GM23338 (cell line): Measurements from ENCODE around the gene SRGAP3. TPM values are rescaled to one million over a fixed set of nuclear protein-coding genes. Genes with fewer than 3 reads are reported as not detected.

Experiments
- ATAC-seq: fragments of 200-7000 bp; cut with Tn5 transposase; 3 replicates; pipeline ENCODE4 v1.9.1; 2020
- DNase-seq: peaks from one replicate; pipeline ENCODE4 v3.0.0-alpha.2; 2015; ENCODE audit warnings: low spot score
- H2AFZ ChIP-seq: fragments of 200-600 bp; sonication (generic); 2 replicates; pipeline ENCODE4 v1.8.0; 2016; ENCODE audit warnings: antibody characterized with exemption, mild to moderate bottlenecking, moderate library complexity
- H3F3A ChIP-seq: fragments of 200-600 bp; sonication (generic); replicated peaks from 2 replicates; pipeline ENCODE4 v1.8.0; 2017; ENCODE audit warnings: antibody characterized with exemption, mixed run types, low read depth
- H3K27ac ChIP-seq: fragments of 200-600 bp; sonication (generic); 2 replicates; pipeline ENCODE4 v1.6.1; 2016; ENCODE audit warnings: low read depth
- H3K27me3 ChIP-seq: fragments of 200-600 bp; sonication (generic); 2 replicates; pipeline ENCODE4 v1.8.0; 2016; ENCODE audit warnings: mild to moderate bottlenecking, mixed run types, moderate library complexity; ENCODE audit not compliant: insufficient read depth
- H3K36me3 ChIP-seq: fragments of 200-600 bp; sonication (generic); 2 replicates; pipeline ENCODE4 v1.8.0; 2016; ENCODE audit warnings: mild to moderate bottlenecking; ENCODE audit not compliant: insufficient read depth
- H3K4me1 ChIP-seq: fragments of 200-600 bp; sonication (generic); 2 replicates; pipeline ENCODE4 v1.8.0; 2016; ENCODE audit warnings: mild to moderate bottlenecking, moderate library complexity; ENCODE audit not compliant: insufficient read depth
- H3K4me2 ChIP-seq: fragments of 200-600 bp; sonication (generic); 2 replicates; pipeline ENCODE4 v1.7.1; 2017; ENCODE audit warnings: mixed run types
- H3K4me3 ChIP-seq: fragments of 200-600 bp; sonication (generic); 2 replicates; pipeline ENCODE4 v1.6.1; 2016; ENCODE audit warnings: mixed run types
- H3K79me2 ChIP-seq: fragments of 200-600 bp; sonication (generic); replicated peaks from 2 replicates; pipeline ENCODE4 v1.8.0; 2017; ENCODE audit warnings: mild to moderate bottlenecking; ENCODE audit not compliant: insufficient read depth
- H3K9me2 ChIP-seq: fragments of 200-600 bp; sonication (generic); 2 replicates; pipeline ENCODE4 v1.8.0; 2017; ENCODE audit not compliant: insufficient read depth
- H4K20me1 ChIP-seq: fragments of 200-600 bp; sonication (generic); replicated peaks from 2 replicates; pipeline ENCODE4 v1.8.0; 2017; ENCODE audit warnings: mild to moderate bottlenecking; ENCODE audit not compliant: insufficient read depth
- H3K27ac Mint-ChIP-seq: 2 replicates; pipeline ENCODE4 v1.8.0; 2020; ENCODE audit warnings: inconsistent platforms, mild to moderate bottlenecking, moderate library complexity, mixed read lengths
- H3K27me3 Mint-ChIP-seq: 3 replicates; pipeline ENCODE4 v1.8.0; 2022; ENCODE audit warnings: low read depth, mild to moderate bottlenecking, moderate library complexity, mixed read lengths, inconsistent platforms; ENCODE audit not compliant: insufficient read depth, poor library complexity
- H3K36me3 Mint-ChIP-seq: 3 replicates; pipeline ENCODE4 v1.8.0; 2021; ENCODE audit warnings: low read depth, mild to moderate bottlenecking, inconsistent platforms, moderate library complexity, mixed read lengths
- H3K4me1 Mint-ChIP-seq: 3 replicates; pipeline ENCODE4 v1.8.0; 2020; ENCODE audit warnings: mild to moderate bottlenecking, inconsistent platforms, mixed read lengths
- H3K4me3 Mint-ChIP-seq: 3 replicates; pipeline ENCODE4 v1.8.0; 2021; ENCODE audit warnings: moderate library complexity, mild to moderate bottlenecking, inconsistent platforms, mixed read lengths
- H3K9me3 Mint-ChIP-seq: 3 replicates; pipeline ENCODE4 v1.8.0; 2020; ENCODE audit warnings: moderate library complexity, mild to moderate bottlenecking, inconsistent platforms, mixed read lengths
- CREB1 ChIP-seq: fragments of 250-450 bp; sonication (Bioruptor Pico); IDR thresholded peaks from 2 replicates; pipeline ENCODE4 v1.5.0; 2020; ENCODE audit warnings: low read depth, mild to moderate bottlenecking, moderate library complexity
- JUNB ChIP-seq: IDR thresholded peaks from one replicate; pipeline ENCODE4 v1.6.1; 2016; ENCODE audit warnings: antibody characterized with exemption; ENCODE audit not compliant: unreplicated experiment
- NANOG ChIP-seq: IDR thresholded peaks from 2 replicates; pipeline ENCODE4 v1.6.1; 2016; ENCODE audit warnings: antibody characterized with exemption, borderline replicate concordance
- STAT1 ChIP-seq: IDR thresholded peaks from one replicate; pipeline ENCODE4 v1.6.1; 2016; ENCODE audit warnings: antibody characterized with exemption; ENCODE audit not compliant: unreplicated experiment
- polyA plus RNA-seq: library from polyadenylated mRNA; unstranded; fragments of >200 nt; fragmentation: Nextera tagmentation; extraction: Ambion mirVana; gene quantifications from 2 replicates; pipeline ENCODE4 v1.2.1, GENCODE V29; 2016
- total RNA-seq: library from RNA; depleted of rRNA; stranded (reverse); fragments of >200 nt; shearing (Covaris generic); gene quantifications from 2 replicates; pipeline ENCODE4 v1.2.3, GENCODE V29; 2014
- TF ChIP-seq, protein P1 (sequence below): fragments of 250-450 bp; sonication (Bioruptor Pico); IDR thresholded peaks from 2 replicates; pipeline ENCODE4 v1.5.0; 2020; ENCODE audit warnings: mild to moderate bottlenecking, moderate library complexity
- TF ChIP-seq, protein P2 (sequence below), 2 experiments: fragments of 200-600 bp in 1 of 2; sonication (generic) in 1 of 2; conservative IDR thresholded peaks; 2 replicates each; pipeline versions ENCODE4 v1.5.1 to v1.6.1; 2016 to 2017; ENCODE audit warnings: antibody characterized with exemption in 2 of 2, low read depth in 2 of 2, mild to moderate bottlenecking in 2 of 2, moderate library complexity in 1 of 2

Gene SRGAP3
- total and polyA plus RNA-seq, 2 experiments from 2014 or later = 6.4 to 9.4 TPM

DNA sequence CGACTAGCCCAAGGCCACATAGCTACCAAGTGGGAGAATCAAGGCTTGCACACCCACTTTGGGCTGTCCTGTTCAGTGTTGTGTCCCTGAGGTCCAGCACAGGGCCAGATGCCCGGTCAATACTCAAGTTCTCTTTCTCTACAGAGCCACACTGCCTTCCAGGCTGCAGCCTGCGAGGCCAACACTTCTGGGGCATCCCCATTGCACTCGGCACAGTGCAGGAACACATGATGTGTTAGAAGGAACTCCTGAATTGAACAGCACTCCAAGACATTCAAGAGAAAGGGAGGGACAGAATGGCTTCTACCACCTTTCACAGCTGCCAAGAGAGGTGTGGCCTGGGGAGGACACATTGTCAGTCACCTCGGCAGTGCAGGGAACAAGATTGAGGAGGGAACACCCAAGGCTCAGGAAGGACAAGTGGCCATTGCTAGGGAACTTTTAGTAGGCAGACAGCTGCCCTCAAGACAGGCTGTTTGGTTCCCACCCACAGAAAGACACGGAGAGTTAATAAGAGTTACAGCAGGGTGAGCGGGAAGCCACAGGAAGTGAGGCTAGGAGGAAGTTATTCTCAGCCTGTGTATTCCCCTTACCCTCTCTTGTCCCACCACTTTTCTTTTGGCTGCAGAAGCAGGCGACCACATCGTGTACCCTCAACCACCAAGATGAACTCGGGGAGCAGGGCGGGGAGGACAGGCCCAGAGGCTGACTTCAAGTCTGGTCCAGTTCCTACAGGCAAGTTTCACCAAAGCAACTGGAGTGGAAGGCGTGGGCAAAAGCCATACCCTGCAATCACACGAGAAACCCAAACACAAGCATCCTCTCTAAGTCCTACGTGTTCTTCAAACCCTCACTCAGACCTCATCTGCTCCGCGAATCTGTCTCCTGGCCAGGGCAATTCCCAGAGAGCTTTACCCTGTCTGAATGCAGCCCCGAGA lies 69.4 kb downstream of the SRGAP3 start:
- Mint-ChIP-seq H3K27me3 (peaks cover 9% of the 10 kb centered on the region), H3K4me3 (no peak overlapping the region), H3K27ac (no peak overlapping the region), H3K9me3 (no peaks in the 10 kb centered on the region; the same call in 2 of the 3 replicates), H3K4me1 (peaks cover 26% of the 10 kb centered on the region), H3K36me3 (no peaks in the 10 kb centered on the region)
- Histone ChIP-seq H3K4me1 (peaks cover 16% of the 10 kb centered on the region), H3K27me3 (no peaks in the 10 kb centered on the region), H3K36me3 (no peaks in the 10 kb centered on the region; the same call in 1 of the 2 replicates), H3K9me2 (no peaks in the 10 kb centered on the region), H3K79me2 (no peaks in the 10 kb centered on the region), H4K20me1 (no peaks in the 10 kb centered on the region), H3K4me2 (no peak overlapping the region), H3K27ac (no peak overlapping the region), H3K4me3 (no peak overlapping the region), H2AFZ (no peak overlapping the region), H3F3A (no peaks in the 10 kb centered on the region)
- DNase-seq (no peak), ATAC-seq (no peak)
- TF ChIP-seq NANOG = no peak
- TF ChIP-seq, protein P1, sequence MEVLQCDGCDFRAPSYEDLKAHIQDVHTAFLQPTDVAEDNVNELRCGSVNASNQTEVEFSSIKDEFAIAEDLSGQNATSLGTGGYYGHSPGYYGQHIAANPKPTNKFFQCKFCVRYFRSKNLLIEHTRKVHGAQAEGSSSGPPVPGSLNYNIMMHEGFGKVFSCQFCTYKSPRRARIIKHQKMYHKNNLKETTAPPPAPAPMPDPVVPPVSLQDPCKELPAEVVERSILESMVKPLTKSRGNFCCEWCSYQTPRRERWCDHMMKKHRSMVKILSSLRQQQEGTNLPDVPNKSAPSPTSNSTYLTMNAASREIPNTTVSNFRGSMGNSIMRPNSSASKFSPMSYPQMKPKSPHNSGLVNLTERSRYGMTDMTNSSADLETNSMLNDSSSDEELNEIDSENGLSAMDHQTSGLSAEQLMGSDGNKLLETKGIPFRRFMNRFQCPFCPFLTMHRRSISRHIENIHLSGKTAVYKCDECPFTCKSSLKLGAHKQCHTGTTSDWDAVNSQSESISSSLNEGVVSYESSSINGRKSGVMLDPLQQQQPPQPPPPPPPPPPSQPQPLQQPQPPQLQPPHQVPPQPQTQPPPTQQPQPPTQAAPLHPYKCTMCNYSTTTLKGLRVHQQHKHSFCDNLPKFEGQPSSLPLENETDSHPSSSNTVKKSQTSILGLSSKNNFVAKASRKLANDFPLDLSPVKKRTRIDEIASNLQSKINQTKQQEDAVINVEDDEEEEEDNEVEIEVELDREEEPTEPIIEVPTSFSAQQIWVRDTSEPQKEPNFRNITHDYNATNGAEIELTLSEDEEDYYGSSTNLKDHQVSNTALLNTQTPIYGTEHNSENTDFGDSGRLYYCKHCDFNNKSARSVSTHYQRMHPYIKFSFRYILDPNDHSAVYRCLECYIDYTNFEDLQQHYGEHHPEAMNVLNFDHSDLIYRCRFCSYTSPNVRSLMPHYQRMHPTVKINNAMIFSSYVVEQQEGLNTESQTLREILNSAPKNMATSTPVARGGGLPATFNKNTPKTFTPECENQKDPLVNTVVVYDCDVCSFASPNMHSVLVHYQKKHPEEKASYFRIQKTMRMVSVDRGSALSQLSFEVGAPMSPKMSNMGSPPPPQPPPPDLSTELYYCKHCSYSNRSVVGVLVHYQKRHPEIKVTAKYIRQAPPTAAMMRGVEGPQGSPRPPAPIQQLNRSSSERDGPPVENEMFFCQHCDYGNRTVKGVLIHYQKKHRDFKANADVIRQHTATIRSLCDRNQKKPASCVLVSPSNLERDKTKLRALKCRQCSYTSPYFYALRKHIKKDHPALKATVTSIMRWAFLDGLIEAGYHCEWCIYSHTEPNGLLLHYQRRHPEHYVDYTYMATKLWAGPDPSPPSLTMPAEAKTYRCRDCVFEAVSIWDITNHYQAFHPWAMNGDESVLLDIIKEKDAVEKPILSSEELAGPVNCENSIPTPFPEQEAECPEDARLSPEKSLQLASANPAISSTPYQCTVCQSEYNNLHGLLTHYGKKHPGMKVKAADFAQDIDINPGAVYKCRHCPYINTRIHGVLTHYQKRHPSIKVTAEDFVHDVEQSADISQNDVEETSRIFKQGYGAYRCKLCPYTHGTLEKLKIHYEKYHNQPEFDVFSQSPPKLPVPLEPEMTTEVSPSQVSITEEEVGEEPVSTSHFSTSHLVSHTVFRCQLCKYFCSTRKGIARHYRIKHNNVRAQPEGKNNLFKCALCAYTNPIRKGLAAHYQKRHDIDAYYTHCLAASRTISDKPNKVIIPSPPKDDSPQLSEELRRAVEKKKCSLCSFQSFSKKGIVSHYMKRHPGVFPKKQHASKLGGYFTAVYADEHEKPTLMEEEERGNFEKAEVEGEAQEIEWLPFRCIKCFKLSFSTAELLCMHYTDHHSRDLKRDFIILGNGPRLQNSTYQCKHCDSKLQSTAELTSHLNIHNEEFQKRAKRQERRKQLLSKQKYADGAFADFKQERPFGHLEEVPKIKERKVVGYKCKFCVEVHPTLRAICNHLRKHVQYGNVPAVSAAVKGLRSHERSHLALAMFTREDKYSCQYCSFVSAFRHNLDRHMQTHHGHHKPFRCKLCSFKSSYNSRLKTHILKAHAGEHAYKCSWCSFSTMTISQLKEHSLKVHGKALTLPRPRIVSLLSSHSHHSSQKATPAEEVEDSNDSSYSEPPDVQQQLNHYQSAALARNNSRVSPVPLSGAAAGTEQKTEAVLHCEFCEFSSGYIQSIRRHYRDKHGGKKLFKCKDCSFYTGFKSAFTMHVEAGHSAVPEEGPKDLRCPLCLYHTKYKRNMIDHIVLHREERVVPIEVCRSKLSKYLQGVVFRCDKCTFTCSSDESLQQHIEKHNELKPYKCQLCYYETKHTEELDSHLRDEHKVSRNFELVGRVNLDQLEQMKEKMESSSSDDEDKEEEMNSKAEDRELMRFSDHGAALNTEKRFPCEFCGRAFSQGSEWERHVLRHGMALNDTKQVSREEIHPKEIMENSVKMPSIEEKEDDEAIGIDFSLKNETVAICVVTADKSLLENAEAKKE (CRISPR knock-in tag) = no peak
- TF ChIP-seq CREB1 (CRISPR knock-in tag) = no peak
- no peak for TF ChIP-seq JUNB

GRCh38 chr3:9178697-9179096 lies 70.7 kb downstream of the SRGAP3 start:
- H2AFZ ChIP-seq = no peak overlapping the region

More at GRCh38 chr3:9178697-9179096, 70.7 kb downstream of the SRGAP3 start:
- Histone ChIP-seq H3K36me3 (no peaks in the 10 kb centered on the region; the same call in 1 of the 2 replicates), H3K79me2 (no peaks in the 10 kb centered on the region), H3K4me3 (no peak overlapping the region), H3K4me2 (no peak overlapping the region), H3K4me1 (peaks cover 8% of the 10 kb centered on the region), H3K9me2 (no peaks in the 10 kb centered on the region), H3K27me3 (no peaks in the 10 kb centered on the region), H3F3A (no peaks in the 10 kb centered on the region), H4K20me1 (no peaks in the 10 kb centered on the region), H3K27ac (no peak overlapping the region)
- H3K4me3 Mint-ChIP-seq = no peak overlapping the region
- H3K27me3 Mint-ChIP-seq = peaks cover 7% of the 10 kb centered on the region
- ATAC-seq = no peak
- H3K27ac Mint-ChIP-seq = no peak overlapping the region
- peaks cover 18% of the 10 kb centered on the region for H3K4me1 Mint-ChIP-seq
- no peaks in the 10 kb centered on the region; the same call in 2 of the 3 replicates for H3K9me3 Mint-ChIP-seq
- no peaks in the 10 kb centered on the region; the same call in 2 of the 3 replicates for H3K36me3 Mint-ChIP-seq
- DNase-seq = no peak
- TF ChIP-seq, protein P2, sequence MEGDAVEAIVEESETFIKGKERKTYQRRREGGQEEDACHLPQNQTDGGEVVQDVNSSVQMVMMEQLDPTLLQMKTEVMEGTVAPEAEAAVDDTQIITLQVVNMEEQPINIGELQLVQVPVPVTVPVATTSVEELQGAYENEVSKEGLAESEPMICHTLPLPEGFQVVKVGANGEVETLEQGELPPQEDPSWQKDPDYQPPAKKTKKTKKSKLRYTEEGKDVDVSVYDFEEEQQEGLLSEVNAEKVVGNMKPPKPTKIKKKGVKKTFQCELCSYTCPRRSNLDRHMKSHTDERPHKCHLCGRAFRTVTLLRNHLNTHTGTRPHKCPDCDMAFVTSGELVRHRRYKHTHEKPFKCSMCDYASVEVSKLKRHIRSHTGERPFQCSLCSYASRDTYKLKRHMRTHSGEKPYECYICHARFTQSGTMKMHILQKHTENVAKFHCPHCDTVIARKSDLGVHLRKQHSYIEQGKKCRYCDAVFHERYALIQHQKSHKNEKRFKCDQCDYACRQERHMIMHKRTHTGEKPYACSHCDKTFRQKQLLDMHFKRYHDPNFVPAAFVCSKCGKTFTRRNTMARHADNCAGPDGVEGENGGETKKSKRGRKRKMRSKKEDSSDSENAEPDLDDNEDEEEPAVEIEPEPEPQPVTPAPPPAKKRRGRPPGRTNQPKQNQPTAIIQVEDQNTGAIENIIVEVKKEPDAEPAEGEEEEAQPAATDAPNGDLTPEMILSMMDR (conservative IDR thresholded peaks at IDR 0.05; ENCODE audit: low read depth in 2 of 2) = no peak
- TF ChIP-seq STAT1 = no peak
